Spleen (tissue), 13 donors: ENCODE measurements around the gene MXRA8. TPM values are rescaled to one million over a fixed set of nuclear protein-coding genes. Genes with fewer than 3 reads are reported as not detected.
A peak's percentile ranks its signal among the peaks of the same experiment; 100 is the strongest.

Source experiments
- DNase-seq: peaks from one replicate; pipeline ENCODE4 v3.0.0-alpha.2; 2020
- H3K27ac ChIP-seq, 8 donors: fragments of 200-600 bp; sonication (generic) in 7 of 8; 1 replicate in 4 of 8; 2 replicates in 4 of 8; pipeline versions ENCODE4 v1.5.0 to v1.8.0; 2016 to 2021; ENCODE audit warnings: inconsistent platforms in 4 of 8, mild to moderate bottlenecking in 4 of 8, moderate library complexity in 1 of 8
- H3K27me3 ChIP-seq, 7 donors: fragments of 200-600 bp; sonication (generic) in 6 of 7; replicated peaks in 1 of 7; 1 replicate in 4 of 7; 2 replicates in 3 of 7; pipeline versions ENCODE4 v1.5.0 to v1.8.0; 2016 to 2021; ENCODE audit warnings: inconsistent platforms in 3 of 7, mild to moderate bottlenecking in 1 of 7
- H3K36me3 ChIP-seq, 6 donors: fragments of 200-600 bp; sonication (generic) in 5 of 6; 1 replicate in 4 of 6; 2 replicates in 2 of 6; pipeline versions ENCODE4 v1.5.0 to v1.8.0; 2016 to 2021; ENCODE audit warnings: inconsistent platforms in 2 of 6
- H3K4me1 ChIP-seq, 6 donors: fragments of 200-600 bp; sonication (generic) in 5 of 6; 1 replicate in 3 of 6; 2 replicates in 3 of 6; pipeline versions ENCODE4 v1.5.0 to v1.8.0; 2016 to 2021; ENCODE audit warnings: inconsistent platforms in 3 of 6
- H3K4me3 ChIP-seq, 8 donors: fragments of 200-600 bp; sonication (generic) in 7 of 8; 1 replicate in 4 of 8; 2 replicates in 4 of 8; pipeline versions ENCODE4 v1.5.0 to v1.8.0; 2016 to 2021; ENCODE audit warnings: inconsistent platforms in 4 of 8, mild to moderate bottlenecking in 4 of 8, moderate library complexity in 2 of 8
- H3K9me3 ChIP-seq, 8 donors: fragments of 200-600 bp; sonication (generic) in 7 of 8; 1 replicate in 4 of 8; 2 replicates in 4 of 8; pipeline versions ENCODE4 v1.5.0 to v1.8.0; 2016 to 2021; ENCODE audit warnings: inconsistent platforms in 4 of 8
- CTCF ChIP-seq, 11 experiments: fragments of 200-600 bp in 7 of 11; fragments of 450-650 bp in 4 of 11; sonication (generic) in 4 of 11; IDR thresholded peaks in 8 of 11; conservative IDR thresholded peaks in 3 of 11; 1 replicate in 7 of 11; 2 replicates in 4 of 11; pipeline versions ENCODE4 v1.4.0 to v1.8.0; 2016 to 2021; ENCODE audit warnings: antibody characterized with exemption in 11 of 11, inconsistent platforms in 4 of 11, mild to moderate bottlenecking in 1 of 11
- POLR2A ChIP-seq, 3 donors: fragments of 450-650 bp; IDR thresholded peaks; one replicate each; pipeline ENCODE4 v1.5.1; 2017; ENCODE audit warnings: antibody characterized with exemption in 3 of 3, mild to moderate bottlenecking in 1 of 3
- POLR2AphosphoS5 ChIP-seq, 3 donors: sonication (generic); formaldehyde crosslinking; IDR thresholded peaks; one replicate each; pipeline ENCODE4 v1.5.1; 2017; ENCODE audit warnings: antibody characterized with exemption in 3 of 3
- WGBS, 5 donors: extraction: QIAGEN DNeasy Blood & Tissue Kit in 3 of 5; methylation state at CpG; one replicate each; pipeline versions ENCODE4 v1.1.5 to v1.1.7; 2013 to 2018; 5-methylcytosine and 5-hydroxymethylcytosine counted together
- intact Hi-C: fragments of 100-400 bp; cut with DNase I; formaldehyde crosslinking; loops from one replicate; pipeline ENCODE4 v1.15.0; 2023; ENCODE audit warnings: low total_unique reads
- long read RNA-seq, 2 donors: transcript quantifications; one replicate each; lab custom pipeline, GENCODE V29; 2026
- polyA plus RNA-seq, 3 donors: library from polyadenylated mRNA; stranded (reverse); fragments of 200-250 nt; gene quantifications; one replicate each; pipeline ENCODE4 v1.2.1, GENCODE V29; 2013
- total RNA-seq, 7 donors: library from RNA; depleted of rRNA in 3 of 7; stranded (reverse); fragments of >200 nt in 3 of 7; fragmentation: NEBNext Ultra II Directional in 4 of 7; extraction: Animal tissue kit (Norgen Biotek cat#: 25700) in 4 of 7; gene quantifications; one replicate each; pipeline versions ENCODE4 v1.1.0 to v1.2.1, GENCODE V29; 2016 to 2021
- donor health status: healthy with polysubstance abuse.
- donor health status: DM: no; HTN: no; CAD: no; lungs with moderate emphysema.
- donor health status: DM: no; HTN: no; CAD: no.
- donor health status: Bipolar disorder and iron deficiency.
- donor health status: healthy.
- donor health status: DM: no; HTN: no; CAD: no.
- donor health status: DM: yes; HTN: yes; CAD: no.

MXRA8 gene
- total RNA-seq (10 to 100 TPM; 25.9 to 71.7 (median 49.3) TPM), polyA plus RNA-seq (10 to 100 TPM; 37.9 to 57.5 (median 44.8) TPM)
- long read RNA-seq, donor 1, transcript MXRA8-201 (10 exons, 2,273 nt): major isoform, 10 of 18 reads
- long read RNA-seq, donor 1, partial matches to known transcripts: 0 of 18 reads
- long read RNA-seq, donor 1, other reads (novel, unspliced or antisense): 6 of 18 reads
- long read RNA-seq, donor 2, transcript MXRA8-201 (10 exons, 2,273 nt): major isoform, 9 of 12 reads
- long read RNA-seq, donor 2, partial matches to known transcripts: 0 of 12 reads
- long read RNA-seq, donor 2, other reads (novel, unspliced or antisense): 0 of 12 reads

- intact Hi-C loops: no loop called here
- Histone ChIP-seq H3K4me3 (peak within 1 kb of the TSS; percentile 15 to 64 (median 36)), H3K9me3 (no peaks in the 10 kb centered on the region), H3K27me3 (peaks cover 0 to 85% (median 55%) of the 10 kb centered on the region in 7 donors), H3K4me1 (peaks cover 0 to 78% (median 35%) of the 10 kb centered on the region in 6 donors), H3K36me3 (peaks cover 0 to 16% (median 0%) of the 10 kb centered on the region in 6 donors), H3K27ac (peak within 1 kb of the TSS; percentile 13 to 83 (median 71))
- 18 to 46% (median 31%) methylated on average over 26 to 29 of the region's 29 CpGs for WGBS, 5 donors
- DNase-seq: no peak
- peak in 2 of 3 donors; percentile 65 to 70 for TF ChIP-seq POLR2AphosphoS5 (IDR thresholded peaks at IDR 0.05)
- TF ChIP-seq POLR2A (IDR thresholded peaks at IDR 0.05): no peak
Observed at GRCh38 chr1:1358433-1359271, at the start of gene MXRA8. MXRA8 (minus strand) TSS chr1:1358555; CDS start chr1:1358504, 51 bp downstream.

GRCh38 chr1:1407636-1408318 is 49.4 kb upstream of the MXRA8 start:
- H3K4me3 ChIP-seq: peak overlapping the region; percentile 76 to 100 (median 100)
- H3K27ac ChIP-seq: peak overlapping the region; percentile 86 to 94 (median 90)
- DNase-seq: no peak
- no peaks in the 10 kb centered on the region for H3K27me3 ChIP-seq
- peaks cover 20 to 66% (median 50%) of the 10 kb centered on the region in 6 donors for H3K4me1 ChIP-seq
- peaks cover 0 to 46% (median 29%) of the 10 kb centered on the region in 6 donors for H3K36me3 ChIP-seq
- no peak for TF ChIP-seq POLR2AphosphoS5 (IDR thresholded peaks at IDR 0.05)
- no peak for TF ChIP-seq CTCF (IDR thresholded peaks at IDR 0.05 in 8 of 11, conservative IDR thresholded peaks at IDR 0.05 in 3 of 11)
- intact Hi-C loops: no loop called here
- WGBS, 5 donors: 9 to 14% (median 11%) methylated on average over 36 to 41 of the region's 41 CpGs
- H3K9me3 ChIP-seq: peaks cover 0 to 8% (median 3%) of the 10 kb centered on the region in 8 donors

GRCh38 chr1:1406821-1407635 is 48.7 kb upstream of the MXRA8 start, which contains the start of gene MRPL20:
MRPL20 (minus strand) TSS chr1:1407293; CDS start chr1:1407217, 76 bp downstream.
- H3K36me3 ChIP-seq: peaks cover 0 to 53% (median 37%) of the 10 kb centered on the region in 6 donors

More at GRCh38 chr1:1406821-1407635, 48.7 kb upstream of the MXRA8 start, which contains the start of gene MRPL20:
- DNase-seq: peak; percentile 97
- H3K4me3 ChIP-seq: peak within 1 kb of the TSS; percentile 76 to 100 (median 100)
- peaks cover 20 to 74% (median 53%) of the 10 kb centered on the region in 6 donors for H3K4me1 ChIP-seq
- intact Hi-C loops: no loop called here
- peak within 1 kb of the TSS; percentile 86 to 94 (median 90) for H3K27ac ChIP-seq
- 0 to 1% (median 1%) methylated on average over 49 to 98 of the region's 98 CpGs for WGBS, 5 donors
- H3K9me3 ChIP-seq: peaks cover 0 to under 1% (median 0%) of the 10 kb centered on the region in 8 donors
- H3K27me3 ChIP-seq: no peaks in the 10 kb centered on the region
- TF ChIP-seq POLR2A (IDR thresholded peaks at IDR 0.05) (peak; percentile 45 to 73 (median 69)), POLR2AphosphoS5 (IDR thresholded peaks at IDR 0.05) (peak; percentile 97 to 99 (median 98)), CTCF (IDR thresholded peaks at IDR 0.05 in 8 of 11, conservative IDR thresholded peaks at IDR 0.05 in 3 of 11) (peak in 2 of 11 experiments; percentile 19 to 23)
